Activated CD8-positive, alpha-beta T cell treated with anti-CD3 and anti-CD28 coated beads for 36 hours (primary cell): Measurements from ENCODE around the gene MYO1B. TPM values are rescaled to one million over a fixed set of nuclear protein-coding genes. Genes with fewer than 3 reads are reported as not detected.

ENCODE experiments used
- ATAC-seq: fragments of 200-7000 bp; cut with Tn5 transposase; one replicate; pipeline ENCODE4 v1.10.0; 2021; ENCODE audit warnings: mild to moderate bottlenecking, moderate library complexity
- CTCF ChIA-PET: fragments of 350-600 bp; sonication (Branson Sonifier 250); formaldehyde crosslinking; loops from one replicate; lab custom pipeline; 2021; ENCODE audit warnings: antibody characterized with exemption; lab: Charles Lee
- POLR2A ChIA-PET: fragments of 350-600 bp; sonication (Branson Sonifier 250); formaldehyde crosslinking; loops from one replicate; lab custom pipeline; 2021; ENCODE audit warnings: antibody characterized with exemption; lab: Charles Lee
- DNase-seq: peaks from one replicate; pipeline ENCODE4 v3.0.0-alpha.2; 2020
- H3K27ac Mint-ChIP-seq: one replicate; pipeline ENCODE4 v1.8.0; 2021; ENCODE audit warnings: mild to moderate bottlenecking, mixed read lengths
- H3K27me3 Mint-ChIP-seq: one replicate; pipeline ENCODE4 v1.8.0; 2021; ENCODE audit warnings: mixed read lengths
- H3K36me3 Mint-ChIP-seq: one replicate; pipeline ENCODE4 v1.8.0; 2021; ENCODE audit warnings: low read depth, mixed read lengths
- H3K4me1 Mint-ChIP-seq: one replicate; pipeline ENCODE4 v1.8.0; 2021; ENCODE audit warnings: low read depth, mixed read lengths
- H3K4me3 Mint-ChIP-seq: one replicate; pipeline ENCODE4 v1.8.0; 2021; ENCODE audit warnings: mild to moderate bottlenecking, moderate library complexity, mixed read lengths
- H3K9me3 Mint-ChIP-seq: one replicate; pipeline ENCODE4 v1.8.0; 2021; ENCODE audit warnings: mixed read lengths
- intact Hi-C: fragments of 100-400 bp; cut with micrococcal nuclease; formaldehyde crosslinking; loops from one replicate; pipeline ENCODE4 v1.10.0; 2022
- total RNA-seq, 2 experiments: library from RNA; stranded (reverse); gene quantifications; one replicate each; pipeline ENCODE4 v1.2.3, GENCODE V29; 2021
- TF ChIP-seq, protein P1 (sequence below): fragments of 200-600 bp; IDR thresholded peaks from one replicate; pipeline ENCODE4 v1.8.0; 2022; ENCODE audit warnings: antibody characterized with exemption, mild to moderate bottlenecking

The MYO1B gene
- total RNA-seq, 2 experiments from 2014 or later: 43.2 to 44.8 TPM

DNA sequence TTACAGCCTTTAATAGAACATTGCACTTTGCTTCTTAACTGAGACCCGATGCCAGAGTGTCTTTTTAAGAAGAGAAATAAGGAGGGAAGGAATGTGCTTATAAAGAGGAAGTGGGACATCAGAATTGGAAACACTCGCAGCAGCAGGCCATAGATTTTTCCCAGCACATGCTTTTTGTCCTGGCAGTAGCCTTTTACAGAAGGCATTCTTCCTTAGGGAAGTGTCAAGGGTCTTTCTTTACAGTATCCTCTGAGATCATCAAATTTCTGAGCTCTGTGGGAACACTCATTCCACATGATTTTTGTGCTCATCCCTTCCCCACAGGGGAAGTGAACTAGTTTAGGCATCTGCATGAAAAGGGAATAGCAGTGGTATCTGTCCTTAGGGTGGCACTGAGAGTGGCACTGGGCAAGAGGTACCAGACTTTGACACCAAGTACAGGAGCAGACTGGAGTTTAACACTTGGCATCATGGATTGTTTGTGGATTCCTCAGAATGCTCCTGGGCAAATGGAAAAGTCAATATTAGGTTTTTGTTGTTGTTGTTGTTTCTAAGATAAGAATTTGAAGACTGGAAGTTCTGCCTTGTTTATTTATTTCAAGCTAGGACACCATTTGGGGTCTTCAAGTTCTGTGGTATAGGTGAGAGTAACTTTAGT lies 4.1 kb downstream of the MYO1B start:
- H3K36me3 Mint-ChIP-seq: peaks cover 1% of the 10 kb centered on the region
- ChIA-PET POLR2A (interaction anchor here (1.3 kb wide), 1 partner anchor 43 kb away, joined by 3 read pairs; no protein-coding TSS in a partner anchor), CTCF (interaction anchor here (1.2 to 4.6 kb wide), 2 partner anchors 31 to 85 kb away, joined by 4 to 26 read pairs; no protein-coding TSS in a partner anchor)
- peaks cover 20% of the 10 kb centered on the region for H3K4me1 Mint-ChIP-seq
- ATAC-seq: no peak
- H3K27ac Mint-ChIP-seq: no peak overlapping the region
- intact Hi-C loops: loop anchor here (10.0 kb wide), 1 partner anchor 256 kb away; no protein-coding TSS in a partner anchor
- TF ChIP-seq, protein P1, sequence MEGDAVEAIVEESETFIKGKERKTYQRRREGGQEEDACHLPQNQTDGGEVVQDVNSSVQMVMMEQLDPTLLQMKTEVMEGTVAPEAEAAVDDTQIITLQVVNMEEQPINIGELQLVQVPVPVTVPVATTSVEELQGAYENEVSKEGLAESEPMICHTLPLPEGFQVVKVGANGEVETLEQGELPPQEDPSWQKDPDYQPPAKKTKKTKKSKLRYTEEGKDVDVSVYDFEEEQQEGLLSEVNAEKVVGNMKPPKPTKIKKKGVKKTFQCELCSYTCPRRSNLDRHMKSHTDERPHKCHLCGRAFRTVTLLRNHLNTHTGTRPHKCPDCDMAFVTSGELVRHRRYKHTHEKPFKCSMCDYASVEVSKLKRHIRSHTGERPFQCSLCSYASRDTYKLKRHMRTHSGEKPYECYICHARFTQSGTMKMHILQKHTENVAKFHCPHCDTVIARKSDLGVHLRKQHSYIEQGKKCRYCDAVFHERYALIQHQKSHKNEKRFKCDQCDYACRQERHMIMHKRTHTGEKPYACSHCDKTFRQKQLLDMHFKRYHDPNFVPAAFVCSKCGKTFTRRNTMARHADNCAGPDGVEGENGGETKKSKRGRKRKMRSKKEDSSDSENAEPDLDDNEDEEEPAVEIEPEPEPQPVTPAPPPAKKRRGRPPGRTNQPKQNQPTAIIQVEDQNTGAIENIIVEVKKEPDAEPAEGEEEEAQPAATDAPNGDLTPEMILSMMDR: no peak
- no peak overlapping the region for H3K4me3 Mint-ChIP-seq
- peaks cover 6% of the 10 kb centered on the region for H3K27me3 Mint-ChIP-seq
- DNase-seq: no peak
- no peaks in the 10 kb centered on the region for H3K9me3 Mint-ChIP-seq

DNA sequence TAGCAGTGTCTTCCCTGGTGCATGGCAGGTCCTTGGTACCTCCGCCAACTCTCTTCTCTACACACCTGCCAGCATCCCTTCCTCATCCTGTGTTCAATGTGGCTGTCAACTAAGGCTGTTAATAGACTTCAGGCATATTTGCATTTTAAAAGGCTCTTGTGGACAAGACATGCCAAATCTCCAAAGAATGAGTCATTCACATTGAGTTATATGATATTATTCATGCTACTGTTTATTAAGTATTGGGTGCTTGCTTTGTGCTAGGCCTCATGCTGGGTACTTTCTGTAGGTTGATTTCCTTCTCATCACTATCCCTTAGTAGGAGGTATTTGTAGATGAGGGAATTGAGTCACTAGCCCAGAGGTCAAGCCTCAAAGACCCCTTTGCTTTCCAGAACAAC lies 5.2 kb downstream of the MYO1B start:
- H3K27me3 Mint-ChIP-seq: peaks cover 6% of the 10 kb centered on the region
- TF ChIP-seq, protein P1: no peak
- peaks cover 20% of the 10 kb centered on the region for H3K4me1 Mint-ChIP-seq
- intact Hi-C loops: no loop called here
- DNase-seq (no peak), ATAC-seq (no peak)
- ChIA-PET CTCF (interaction anchor here (1.1 to 1.5 kb wide), 3 partner anchors 86 to 271 kb away, joined by 3 to 4 read pairs (median 4); no protein-coding TSS in a partner anchor), POLR2A (interaction anchor here (1.1 kb wide), 1 partner anchor 18 kb away, joined by 3 read pairs; no protein-coding TSS in a partner anchor)
- no peaks in the 10 kb centered on the region for H3K9me3 Mint-ChIP-seq
- H3K36me3 Mint-ChIP-seq: peaks cover 1% of the 10 kb centered on the region
- H3K27ac Mint-ChIP-seq: no peak overlapping the region
- no peak overlapping the region for H3K4me3 Mint-ChIP-seq

DNA sequence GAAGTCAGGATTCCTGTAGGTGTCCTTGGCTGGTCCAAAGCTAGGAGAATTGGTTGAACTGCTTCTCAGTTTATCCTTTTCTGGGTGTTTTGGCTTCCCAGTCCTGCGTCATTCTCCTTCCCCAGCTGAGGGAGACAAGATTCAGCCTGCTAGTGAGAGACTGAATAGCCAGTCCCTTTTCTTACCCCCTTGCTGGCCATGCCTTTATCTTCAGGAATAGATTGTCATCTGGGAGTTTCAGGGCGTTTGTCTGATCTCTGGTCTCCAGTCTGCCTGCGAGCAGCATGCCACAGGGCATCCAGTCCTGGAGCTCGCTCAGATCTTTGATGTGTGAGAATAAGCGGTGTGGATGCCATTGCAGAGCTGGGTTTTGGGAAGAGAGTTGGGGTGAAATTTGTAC lies 5.8 kb downstream of the MYO1B start:
- Mint-ChIP-seq H3K4me1 (peaks cover 20% of the 10 kb centered on the region), H3K4me3 (no peak overlapping the region), H3K36me3 (peaks cover 1% of the 10 kb centered on the region), H3K27ac (no peak overlapping the region), H3K27me3 (peaks cover 6% of the 10 kb centered on the region), H3K9me3 (no peaks in the 10 kb centered on the region)
- TF ChIP-seq, protein P1: no peak
- DNase-seq (no peak), ATAC-seq (no peak)
- ChIA-PET POLR2A (interaction anchor here (1.1 kb wide), 1 partner anchor 19 kb away, joined by 3 read pairs; no protein-coding TSS in a partner anchor), CTCF (interaction anchor here (1.1 to 1.5 kb wide), 2 partner anchors 95 to 271 kb away, joined by 3 to 4 read pairs; no protein-coding TSS in a partner anchor)
- intact Hi-C loops: no loop called here

DNA sequence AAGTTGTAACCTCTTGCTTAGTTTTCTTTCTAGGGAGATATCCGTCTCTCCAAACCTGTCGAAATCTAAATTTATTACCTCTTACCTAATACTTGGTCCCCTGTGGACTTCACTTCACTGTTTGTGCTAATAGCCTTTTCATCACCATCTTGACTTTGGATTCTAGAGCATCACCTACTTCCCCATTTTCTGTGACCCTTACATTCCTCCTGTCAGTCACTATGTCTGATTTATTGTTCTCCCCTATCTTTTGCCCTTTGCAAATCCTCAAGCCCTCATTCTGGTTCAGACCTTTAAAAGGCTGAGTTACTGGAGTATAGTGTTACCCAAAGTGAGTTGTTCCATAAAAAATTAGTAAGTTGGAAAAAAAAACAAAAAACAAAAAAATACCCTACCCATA lies 7.5 kb downstream of the MYO1B start:
- Mint-ChIP-seq H3K4me3 (no peak overlapping the region), H3K9me3 (no peaks in the 10 kb centered on the region), H3K27ac (no peak overlapping the region), H3K27me3 (peaks cover under 1% of the 10 kb centered on the region), H3K36me3 (no peaks in the 10 kb centered on the region), H3K4me1 (peaks cover 4% of the 10 kb centered on the region)
- POLR2A ChIA-PET: no interaction called here
- DNase-seq (no peak), ATAC-seq (no peak)
- TF ChIP-seq, protein P1: no peak
- intact Hi-C loops: no loop called here
- CTCF ChIA-PET: interaction anchor here (1.0 kb wide), 1 partner anchor 18 kb away, joined by 3 read pairs; no protein-coding TSS in a partner anchor

DNA sequence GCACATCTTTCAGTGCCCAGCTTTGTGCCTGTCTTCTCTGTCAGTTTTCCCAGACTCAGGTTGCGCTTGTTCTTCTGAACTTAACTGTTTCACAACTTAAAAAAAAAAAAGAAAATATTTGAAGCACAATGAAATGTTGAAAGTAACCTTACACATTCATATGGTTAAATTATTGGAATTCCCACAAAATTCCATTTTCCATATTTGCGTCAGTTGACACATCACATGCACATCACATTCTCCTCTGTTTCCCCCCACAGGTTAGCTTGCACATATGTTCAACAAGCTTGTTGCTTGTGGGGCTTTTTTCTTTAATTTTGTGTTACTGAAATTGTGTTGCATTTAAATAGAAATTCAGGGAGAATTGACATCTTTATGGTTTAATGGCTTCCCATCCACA lies 8.3 kb downstream of the MYO1B start:
- Mint-ChIP-seq H3K4me3 (no peak overlapping the region), H3K4me1 (peaks cover 2% of the 10 kb centered on the region), H3K36me3 (no peaks in the 10 kb centered on the region), H3K27ac (no peak overlapping the region), H3K9me3 (no peaks in the 10 kb centered on the region), H3K27me3 (no peaks in the 10 kb centered on the region)
- ChIA-PET CTCF (interaction anchor here (1.0 kb wide), 1 partner anchor 19 kb away, joined by 3 read pairs; no protein-coding TSS in a partner anchor), POLR2A (no interaction called here)
- intact Hi-C loops: no loop called here
- ATAC-seq (no peak), DNase-seq (no peak)
- TF ChIP-seq, protein P1: no peak
